ENCODE results near the gene CABP2.
"Not testable (repeated sequence)": the region's sequence is repeated elsewhere in the genome, so short reads cannot be mapped to it uniquely, and the experiment has no call there.

CABP2 gene

GRCh38 chr11:67522844-67523555 lies at the start of gene CABP2:
Gene CABP2, minus strand, starts transcription at chr11:67523446. Its CDS starts 120 bp downstream, at chr11:67523326.
- no peak for DNase-seq

- peak; percentile 21 to 53 for DNase-seq
Measured at GRCh38 chr11:67572747-67573419, 49.6 kb upstream of the CABP2 start.

GRCh38 chr11:67572305-67572704 lies 49.1 kb upstream of the CABP2 start:
- no peak for DNase-seq

- DNase-seq: no peak
Measured at GRCh38 chr11:67571443-67571842, 48.2 kb upstream of the CABP2 start.

GRCh38 chr11:67564230-67564629 lies 41.0 kb upstream of the CABP2 start:
- DNase-seq: no peak

GRCh38 chr11:67563705-67564114 lies 40.5 kb upstream of the CABP2 start:
- not testable (repeated sequence) for DNase-seq

- DNase-seq: no peak
Measured at GRCh38 chr11:67562963-67563704, 39.9 kb upstream of the CABP2 start.

- no peak for DNase-seq
Measured at GRCh38 chr11:67561971-67562619, 38.8 kb upstream of the CABP2 start.

- DNase-seq: no peak
Measured at GRCh38 chr11:67558084-67558772, 35.0 kb upstream of the CABP2 start.

- DNase-seq: no peak
Measured at GRCh38 chr11:67556244-67556643, 33.0 kb upstream of the CABP2 start.

- DNase-seq: not testable (repeated sequence)
Measured at GRCh38 chr11:67551697-67552096, 28.5 kb upstream of the CABP2 start.

GRCh38 chr11:67551127-67551526 lies 27.9 kb upstream of the CABP2 start:
- no peak for DNase-seq

- no peak for DNase-seq
Measured at GRCh38 chr11:67548555-67549110, 25.4 kb upstream of the CABP2 start.

- DNase-seq: not testable (repeated sequence)
Measured at GRCh38 chr11:67548112-67548511, 24.9 kb upstream of the CABP2 start.

- no peak for DNase-seq
Measured at GRCh38 chr11:67545280-67545679, 22.0 kb upstream of the CABP2 start.

- DNase-seq: no peak
Measured at GRCh38 chr11:67544616-67545242, 21.5 kb upstream of the CABP2 start.

- no peak for DNase-seq
Measured at GRCh38 chr11:67543585-67543984, 20.3 kb upstream of the CABP2 start.

GRCh38 chr11:67542971-67543370 lies 19.7 kb upstream of the CABP2 start:
- no peak for DNase-seq

GRCh38 chr11:67542169-67542568 lies 18.9 kb upstream of the CABP2 start:
- DNase-seq: no peak

- no peak for DNase-seq
Measured at GRCh38 chr11:67541198-67541597, 18.0 kb upstream of the CABP2 start.

- DNase-seq: no peak
Measured at GRCh38 chr11:67539550-67539949, 16.3 kb upstream of the CABP2 start.
